Spleen (tissue), 11 donors: ENCODE results near the gene PIAS4. TPM values are rescaled to one million over a fixed set of nuclear protein-coding genes. Genes with fewer than 3 reads are reported as not detected.

Source experiments
- DNase-seq: peaks from one replicate; pipeline ENCODE4 v3.0.0-alpha.2; 2020
- H3K27ac ChIP-seq, 8 donors: fragments of 200-600 bp; sonication (generic) in 7 of 8; 1 replicate in 4 of 8; 2 replicates in 4 of 8; pipeline versions ENCODE4 v1.5.0 to v1.8.0; 2016 to 2021; ENCODE audit warnings: inconsistent platforms in 4 of 8, mild to moderate bottlenecking in 4 of 8, moderate library complexity in 1 of 8
- H3K27me3 ChIP-seq, 7 donors: fragments of 200-600 bp; sonication (generic) in 6 of 7; replicated peaks in 1 of 7; 1 replicate in 4 of 7; 2 replicates in 3 of 7; pipeline versions ENCODE4 v1.5.0 to v1.8.0; 2016 to 2021; ENCODE audit warnings: inconsistent platforms in 3 of 7, mild to moderate bottlenecking in 1 of 7
- H3K36me3 ChIP-seq, 6 donors: fragments of 200-600 bp; sonication (generic) in 5 of 6; 1 replicate in 4 of 6; 2 replicates in 2 of 6; pipeline versions ENCODE4 v1.5.0 to v1.8.0; 2016 to 2021; ENCODE audit warnings: inconsistent platforms in 2 of 6
- H3K4me1 ChIP-seq, 6 donors: fragments of 200-600 bp; sonication (generic) in 5 of 6; 1 replicate in 3 of 6; 2 replicates in 3 of 6; pipeline versions ENCODE4 v1.5.0 to v1.8.0; 2016 to 2021; ENCODE audit warnings: inconsistent platforms in 3 of 6
- H3K4me3 ChIP-seq, 8 donors: fragments of 200-600 bp; sonication (generic) in 7 of 8; 1 replicate in 4 of 8; 2 replicates in 4 of 8; pipeline versions ENCODE4 v1.5.0 to v1.8.0; 2016 to 2021; ENCODE audit warnings: inconsistent platforms in 4 of 8, mild to moderate bottlenecking in 4 of 8, moderate library complexity in 2 of 8
- H3K9me3 ChIP-seq, 8 donors: fragments of 200-600 bp; sonication (generic) in 7 of 8; 1 replicate in 4 of 8; 2 replicates in 4 of 8; pipeline versions ENCODE4 v1.5.0 to v1.8.0; 2016 to 2021; ENCODE audit warnings: inconsistent platforms in 4 of 8
- POLR2A ChIP-seq, 3 donors: fragments of 450-650 bp; IDR thresholded peaks; one replicate each; pipeline ENCODE4 v1.5.1; 2017; ENCODE audit warnings: antibody characterized with exemption in 3 of 3, mild to moderate bottlenecking in 1 of 3
- POLR2AphosphoS5 ChIP-seq, 3 donors: sonication (generic); formaldehyde crosslinking; IDR thresholded peaks; one replicate each; pipeline ENCODE4 v1.5.1; 2017; ENCODE audit warnings: antibody characterized with exemption in 3 of 3
- WGBS, 5 donors: extraction: QIAGEN DNeasy Blood & Tissue Kit in 3 of 5; methylation state at CpG; one replicate each; pipeline versions ENCODE4 v1.1.5 to v1.1.7; 2013 to 2018; 5-methylcytosine and 5-hydroxymethylcytosine counted together
- intact Hi-C: fragments of 100-400 bp; cut with DNase I; formaldehyde crosslinking; loops from one replicate; pipeline ENCODE4 v1.15.0; 2023; ENCODE audit warnings: low total_unique reads
- polyA plus RNA-seq, 3 donors: library from polyadenylated mRNA; stranded (reverse); fragments of 200-250 nt; gene quantifications; one replicate each; pipeline ENCODE4 v1.2.1, GENCODE V29; 2013
- total RNA-seq, 7 donors: library from RNA; depleted of rRNA in 3 of 7; stranded (reverse); fragments of >200 nt in 3 of 7; fragmentation: NEBNext Ultra II Directional in 4 of 7; extraction: Animal tissue kit (Norgen Biotek cat#: 25700) in 4 of 7; gene quantifications; one replicate each; pipeline versions ENCODE4 v1.1.0 to v1.2.1, GENCODE V29; 2016 to 2021
- TF ChIP-seq, protein P1 (sequence below), 11 experiments: fragments of 200-600 bp in 7 of 11; fragments of 450-650 bp in 4 of 11; sonication (generic) in 4 of 11; IDR thresholded peaks in 8 of 11; conservative IDR thresholded peaks in 3 of 11; 1 replicate in 7 of 11; 2 replicates in 4 of 11; pipeline versions ENCODE4 v1.4.0 to v1.8.0; 2016 to 2021; ENCODE audit warnings: antibody characterized with exemption in 11 of 11, inconsistent platforms in 4 of 11, mild to moderate bottlenecking in 1 of 11
- donor health status: healthy with polysubstance abuse.
- donor health status: DM: no; HTN: no; CAD: no; lungs with moderate emphysema.
- donor health status: DM: no; HTN: no; CAD: no.
- donor health status: Bipolar disorder and iron deficiency.
- donor health status: healthy.
- donor health status: DM: no; HTN: no; CAD: no.
- donor health status: DM: yes; HTN: yes; CAD: no.

PIAS4 gene
- total and polyA plus RNA-seq, 10 donors, result 6.2 to 30.5 (median 22.3) TPM

DNA sequence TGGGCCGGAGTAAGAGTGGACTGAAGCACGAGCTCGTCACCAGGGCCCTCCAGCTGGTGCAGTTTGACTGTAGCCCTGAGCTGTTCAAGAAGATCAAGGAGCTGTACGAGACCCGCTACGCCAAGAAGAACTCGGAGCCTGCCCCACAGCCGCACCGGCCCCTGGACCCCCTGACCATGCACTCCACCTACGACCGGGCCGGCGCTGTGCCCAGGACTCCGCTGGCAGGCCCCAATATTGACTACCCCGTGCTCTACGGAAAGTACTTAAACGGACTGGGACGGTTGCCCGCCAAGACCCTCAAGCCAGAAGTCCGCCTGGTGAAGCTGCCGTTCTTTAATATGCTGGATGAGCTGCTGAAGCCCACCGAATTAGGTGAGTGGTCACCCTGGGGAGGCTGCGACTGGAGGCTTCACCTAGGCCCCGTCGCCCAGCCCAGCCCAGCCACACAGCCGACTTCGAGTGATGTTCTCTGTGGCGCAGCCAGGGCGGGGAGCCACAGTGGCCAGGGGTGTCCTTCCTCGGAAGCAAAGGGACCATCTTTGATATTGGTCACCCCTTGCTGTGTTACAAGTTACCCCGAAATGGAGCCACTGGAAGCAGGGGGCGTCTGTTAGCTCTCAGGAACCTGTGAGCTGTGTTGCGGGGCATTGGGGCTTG is 5.6 kb downstream of the PIAS4 start:
- peaks cover 0 to 81% (median 45%) of the 10 kb centered on the region in 6 donors for H3K36me3 ChIP-seq
- H3K4me1 ChIP-seq, result peaks cover 28 to 87% (median 64%) of the 10 kb centered on the region in 6 donors
- WGBS, 5 donors, result 94 to 97% (median 96%) methylated on average over 29 to 33 of the region's 33 CpGs
- H3K4me3 ChIP-seq, result no peak overlapping the region
- H3K27me3 ChIP-seq, result no peaks in the 10 kb centered on the region
- TF ChIP-seq, protein P1, sequence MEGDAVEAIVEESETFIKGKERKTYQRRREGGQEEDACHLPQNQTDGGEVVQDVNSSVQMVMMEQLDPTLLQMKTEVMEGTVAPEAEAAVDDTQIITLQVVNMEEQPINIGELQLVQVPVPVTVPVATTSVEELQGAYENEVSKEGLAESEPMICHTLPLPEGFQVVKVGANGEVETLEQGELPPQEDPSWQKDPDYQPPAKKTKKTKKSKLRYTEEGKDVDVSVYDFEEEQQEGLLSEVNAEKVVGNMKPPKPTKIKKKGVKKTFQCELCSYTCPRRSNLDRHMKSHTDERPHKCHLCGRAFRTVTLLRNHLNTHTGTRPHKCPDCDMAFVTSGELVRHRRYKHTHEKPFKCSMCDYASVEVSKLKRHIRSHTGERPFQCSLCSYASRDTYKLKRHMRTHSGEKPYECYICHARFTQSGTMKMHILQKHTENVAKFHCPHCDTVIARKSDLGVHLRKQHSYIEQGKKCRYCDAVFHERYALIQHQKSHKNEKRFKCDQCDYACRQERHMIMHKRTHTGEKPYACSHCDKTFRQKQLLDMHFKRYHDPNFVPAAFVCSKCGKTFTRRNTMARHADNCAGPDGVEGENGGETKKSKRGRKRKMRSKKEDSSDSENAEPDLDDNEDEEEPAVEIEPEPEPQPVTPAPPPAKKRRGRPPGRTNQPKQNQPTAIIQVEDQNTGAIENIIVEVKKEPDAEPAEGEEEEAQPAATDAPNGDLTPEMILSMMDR (IDR thresholded peaks at IDR 0.05 in 8 of 11, conservative IDR thresholded peaks at IDR 0.05 in 3 of 11), result no peak
- no peak for TF ChIP-seq POLR2A (IDR thresholded peaks at IDR 0.05)
- TF ChIP-seq POLR2AphosphoS5 (IDR thresholded peaks at IDR 0.05), result peak in 1 of 3 donors; percentile 5
- intact Hi-C loops, result no loop called here
- DNase-seq, result no peak
- no peaks in the 10 kb centered on the region for H3K9me3 ChIP-seq
- no peak overlapping the region for H3K27ac ChIP-seq

DNA sequence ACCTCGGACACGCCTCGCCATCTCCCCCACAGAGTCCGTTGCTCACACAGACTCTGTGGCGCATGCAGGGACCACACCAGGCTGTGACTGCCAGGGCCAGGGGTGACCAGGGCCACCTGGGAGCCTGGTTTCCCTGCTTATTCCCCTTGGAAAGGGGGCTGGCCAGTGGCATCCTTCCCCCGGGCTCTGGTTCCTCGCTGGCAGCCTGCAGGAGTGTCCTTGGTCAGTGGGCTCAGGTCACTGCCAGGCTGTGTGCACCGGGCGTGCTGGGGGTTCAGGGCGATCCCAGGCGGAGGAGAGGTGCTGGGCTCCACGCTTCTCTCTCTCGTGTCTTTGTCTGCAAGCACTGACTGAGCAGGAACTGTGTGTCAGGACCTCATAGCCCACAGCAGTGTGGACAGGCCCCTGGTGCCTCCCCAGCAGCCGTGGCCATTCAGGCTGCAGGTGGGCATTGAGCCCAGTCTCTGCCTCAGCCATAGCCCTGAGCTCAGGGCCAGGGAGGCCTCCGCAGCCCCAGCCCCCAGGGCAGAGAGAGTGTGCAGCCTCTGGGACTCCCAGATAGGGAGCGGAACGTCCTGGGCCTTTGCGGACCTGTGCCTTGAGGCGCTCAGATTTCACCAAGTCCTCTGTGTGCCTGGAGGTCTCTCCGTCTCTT is 6.5 kb downstream of the PIAS4 start:
- intact Hi-C loops, result no loop called here
- WGBS, 5 donors, result 88 to 98% (median 94%) methylated on average over 5 to 20 of the region's 20 CpGs

DNA sequence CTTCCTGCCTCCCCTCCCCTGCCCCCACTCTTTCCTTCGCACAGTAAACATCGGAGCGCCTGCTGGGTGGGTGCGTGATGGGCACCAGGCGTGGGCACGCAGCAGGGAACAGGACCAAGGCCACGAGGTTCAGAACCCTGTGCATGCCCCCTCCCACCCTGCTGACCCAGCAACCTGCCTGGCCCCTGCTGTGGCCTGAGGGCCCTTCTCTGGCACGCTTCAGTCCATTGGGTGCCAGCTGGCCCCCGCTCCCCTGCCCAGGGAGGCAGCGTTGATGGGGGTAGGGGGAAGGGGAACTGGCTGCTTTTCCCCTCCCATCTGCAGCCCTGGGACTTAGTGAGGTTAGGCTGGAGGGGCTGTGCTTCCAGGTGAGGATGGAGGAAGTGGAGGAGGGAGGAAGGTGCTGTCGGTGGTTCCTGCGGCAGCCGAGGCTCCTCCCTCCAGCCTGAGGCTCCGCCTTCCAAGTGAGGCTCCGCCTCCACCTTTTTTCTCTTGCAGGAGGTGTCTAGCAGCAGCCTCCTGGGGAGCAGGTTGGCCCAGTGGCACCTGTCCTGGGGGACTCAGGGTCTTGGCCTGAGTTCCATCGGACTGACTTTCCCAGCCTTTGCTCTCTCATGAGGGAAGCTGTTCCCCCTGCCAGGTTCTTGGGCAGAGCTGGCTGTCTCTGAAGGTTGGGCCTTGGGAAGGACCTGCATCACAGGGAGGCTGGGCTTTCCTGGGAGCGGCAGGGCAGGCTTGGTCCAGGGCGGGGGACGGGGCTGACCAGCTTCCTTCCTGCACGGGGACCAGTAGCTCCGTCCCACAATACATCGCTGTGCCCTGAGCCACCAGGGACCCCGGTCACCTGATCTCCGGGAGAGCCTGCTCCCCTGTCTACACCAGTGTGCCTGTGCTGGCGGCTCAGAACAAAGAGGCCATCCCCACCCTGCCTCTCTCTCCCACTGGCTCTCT is 7.3 kb downstream of the PIAS4 start:
- Histone ChIP-seq H3K9me3 (no peaks in the 10 kb centered on the region), H3K36me3 (peaks cover 0 to 95% (median 51%) of the 10 kb centered on the region in 6 donors), H3K4me3 (peak overlapping the region in 1 of 8 donors; percentile 29), H3K4me1 (peaks cover 14 to 87% (median 51%) of the 10 kb centered on the region in 6 donors), H3K27me3 (no peaks in the 10 kb centered on the region), H3K27ac (peak overlapping the region in 6 of 8 donors; percentile 17 to 63 (median 45))
- TF ChIP-seq, protein P1 (IDR thresholded peaks at IDR 0.05 in 8 of 11, conservative IDR thresholded peaks at IDR 0.05 in 3 of 11), result no peak
- TF ChIP-seq POLR2A (IDR thresholded peaks at IDR 0.05) (no peak), POLR2AphosphoS5 (IDR thresholded peaks at IDR 0.05) (peak in 1 of 3 donors; percentile 35)
- intact Hi-C loops, result no loop called here
- DNase-seq, result no peak
- WGBS, 5 donors, result 54 to 65% (median 61%) methylated on average over 14 to 25 of the region's 25 CpGs

More for the DNA sequence above, 6.5 kb downstream of the PIAS4 start:
- TF ChIP-seq, protein P1 (IDR thresholded peaks at IDR 0.05 in 8 of 11, conservative IDR thresholded peaks at IDR 0.05 in 3 of 11), result no peak
- peak in 1 of 3 donors; percentile 0 for TF ChIP-seq POLR2AphosphoS5 (IDR thresholded peaks at IDR 0.05)
- peaks cover 22 to 87% (median 56%) of the 10 kb centered on the region in 6 donors for H3K4me1 ChIP-seq
- H3K4me3 ChIP-seq, result no peak overlapping the region
- H3K9me3 ChIP-seq, result no peaks in the 10 kb centered on the region
- H3K27ac ChIP-seq, result peak overlapping the region in 1 of 8 donors; percentile 58
- H3K36me3 ChIP-seq, result peaks cover 0 to 90% (median 51%) of the 10 kb centered on the region in 6 donors
- H3K27me3 ChIP-seq, result no peaks in the 10 kb centered on the region
- DNase-seq, result no peak
